PFSK-1 (cell line): Measurements from ENCODE around the gene IFT25.

Experiments used
- FOXP2 ChIP-seq: optimal IDR thresholded peaks from 2 replicates; pipeline ENCODE3; 2011; ENCODE audit warnings: borderline replicate concordance, control low read depth, inconsistent platforms; ENCODE audit not compliant: insufficient read depth; ENCODE audit errors: extremely low read length, extremely low read depth
- POLR2AphosphoS5 ChIP-seq: IDR thresholded peaks from 2 replicates; pipeline ENCODE4 v1.6.1; 2012; ENCODE audit warnings: low read depth, mild to moderate bottlenecking, control low read depth, low read length, moderate library complexity
- SIN3A ChIP-seq: IDR thresholded peaks from 2 replicates; pipeline ENCODE4 v1.6.1; 2012; ENCODE audit warnings: mild to moderate bottlenecking, low read length, moderate library complexity, borderline replicate concordance; ENCODE audit not compliant: insufficient read depth
- TAF1 ChIP-seq: IDR thresholded peaks from 2 replicates; pipeline ENCODE4 v1.6.1; 2012; ENCODE audit warnings: low read length, control low read depth, borderline replicate concordance; ENCODE audit not compliant: insufficient read depth
- TF ChIP-seq, protein P1 (sequence below), 2 experiments: IDR thresholded peaks; 2 replicates each; pipeline versions ENCODE4 v1.6.1 to v1.8.0; 2011 to 2012; ENCODE audit warnings: low read depth in 2 of 2, low read length in 2 of 2, control low read depth in 1 of 2, inconsistent platforms in 1 of 2, mild to moderate bottlenecking in 1 of 2, moderate library complexity in 1 of 2; ENCODE audit not compliant: insufficient read depth in 1 of 2

IFT25 gene

GRCh38 chr1:53913352-53914033 is 32.0 kb downstream of the IFT25 start:
- no peak for TF ChIP-seq POLR2AphosphoS5
- TF ChIP-seq SIN3A = no peak
- no peak for TF ChIP-seq TAF1
- no peak for TF ChIP-seq FOXP2
- TF ChIP-seq, protein P1, sequence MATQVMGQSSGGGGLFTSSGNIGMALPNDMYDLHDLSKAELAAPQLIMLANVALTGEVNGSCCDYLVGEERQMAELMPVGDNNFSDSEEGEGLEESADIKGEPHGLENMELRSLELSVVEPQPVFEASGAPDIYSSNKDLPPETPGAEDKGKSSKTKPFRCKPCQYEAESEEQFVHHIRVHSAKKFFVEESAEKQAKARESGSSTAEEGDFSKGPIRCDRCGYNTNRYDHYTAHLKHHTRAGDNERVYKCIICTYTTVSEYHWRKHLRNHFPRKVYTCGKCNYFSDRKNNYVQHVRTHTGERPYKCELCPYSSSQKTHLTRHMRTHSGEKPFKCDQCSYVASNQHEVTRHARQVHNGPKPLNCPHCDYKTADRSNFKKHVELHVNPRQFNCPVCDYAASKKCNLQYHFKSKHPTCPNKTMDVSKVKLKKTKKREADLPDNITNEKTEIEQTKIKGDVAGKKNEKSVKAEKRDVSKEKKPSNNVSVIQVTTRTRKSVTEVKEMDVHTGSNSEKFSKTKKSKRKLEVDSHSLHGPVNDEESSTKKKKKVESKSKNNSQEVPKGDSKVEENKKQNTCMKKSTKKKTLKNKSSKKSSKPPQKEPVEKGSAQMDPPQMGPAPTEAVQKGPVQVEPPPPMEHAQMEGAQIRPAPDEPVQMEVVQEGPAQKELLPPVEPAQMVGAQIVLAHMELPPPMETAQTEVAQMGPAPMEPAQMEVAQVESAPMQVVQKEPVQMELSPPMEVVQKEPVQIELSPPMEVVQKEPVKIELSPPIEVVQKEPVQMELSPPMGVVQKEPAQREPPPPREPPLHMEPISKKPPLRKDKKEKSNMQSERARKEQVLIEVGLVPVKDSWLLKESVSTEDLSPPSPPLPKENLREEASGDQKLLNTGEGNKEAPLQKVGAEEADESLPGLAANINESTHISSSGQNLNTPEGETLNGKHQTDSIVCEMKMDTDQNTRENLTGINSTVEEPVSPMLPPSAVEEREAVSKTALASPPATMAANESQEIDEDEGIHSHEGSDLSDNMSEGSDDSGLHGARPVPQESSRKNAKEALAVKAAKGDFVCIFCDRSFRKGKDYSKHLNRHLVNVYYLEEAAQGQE (IDR thresholded peaks at IDR 0.05; ENCODE audit: insufficient read depth in 1 of 2, low read depth in 2 of 2, low read length in 2 of 2) = no peak

- TF ChIP-seq POLR2AphosphoS5 = no peak
- TF ChIP-seq, protein P1 (IDR thresholded peaks at IDR 0.05; ENCODE audit: insufficient read depth in 1 of 2, low read depth in 2 of 2, low read length in 2 of 2) = no peak
- TF ChIP-seq SIN3A = no peak
- no peak for TF ChIP-seq TAF1
Measured at GRCh38 chr1:53911442-53911841, 34.1 kb downstream of the IFT25 start.

GRCh38 chr1:53909946-53910345 is 35.6 kb downstream of the IFT25 start:
- TF ChIP-seq SIN3A (no peak), TAF1 (no peak), POLR2AphosphoS5 (no peak), FOXP2 (no peak)
- TF ChIP-seq, protein P1 (IDR thresholded peaks at IDR 0.05; ENCODE audit: insufficient read depth in 1 of 2, low read depth in 2 of 2, low read length in 2 of 2) = no peak

DNA sequence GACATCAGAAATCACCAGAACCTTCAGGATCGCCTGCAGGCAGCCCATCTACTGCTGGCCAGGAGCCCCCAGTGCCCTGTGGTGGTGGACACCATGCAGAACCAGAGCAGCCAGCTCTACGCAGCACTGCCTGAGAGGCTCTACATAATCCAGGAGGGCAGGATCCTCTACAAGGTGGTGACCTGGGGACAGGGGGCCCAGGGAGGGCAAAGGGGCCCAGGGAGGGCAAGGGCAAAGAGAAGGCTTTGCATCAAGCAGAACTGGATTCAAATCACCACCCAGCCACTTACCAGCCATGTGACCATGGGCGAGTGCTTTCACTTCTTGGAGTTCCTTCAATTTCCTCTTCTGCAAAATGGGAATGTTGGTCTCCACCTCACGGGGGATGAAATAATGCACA is 39.4 kb downstream of the IFT25 start:
- TF ChIP-seq FOXP2 = no peak
- no peak for TF ChIP-seq SIN3A

GRCh38 chr1:53905509-53905908 is 40.0 kb downstream of the IFT25 start:
- no peak for TF ChIP-seq TAF1
- TF ChIP-seq, protein P1 (IDR thresholded peaks at IDR 0.05; ENCODE audit: insufficient read depth in 1 of 2, low read depth in 2 of 2, low read length in 2 of 2) = no peak
